ENCODE measurements around the gene GMDS. TPM values are rescaled to one million over a fixed set of nuclear protein-coding genes. Genes with fewer than 3 reads are reported as not detected.

Gene GMDS
- total RNA-seq, 1 donor from 2014 or later: 17.9 TPM

DNA sequence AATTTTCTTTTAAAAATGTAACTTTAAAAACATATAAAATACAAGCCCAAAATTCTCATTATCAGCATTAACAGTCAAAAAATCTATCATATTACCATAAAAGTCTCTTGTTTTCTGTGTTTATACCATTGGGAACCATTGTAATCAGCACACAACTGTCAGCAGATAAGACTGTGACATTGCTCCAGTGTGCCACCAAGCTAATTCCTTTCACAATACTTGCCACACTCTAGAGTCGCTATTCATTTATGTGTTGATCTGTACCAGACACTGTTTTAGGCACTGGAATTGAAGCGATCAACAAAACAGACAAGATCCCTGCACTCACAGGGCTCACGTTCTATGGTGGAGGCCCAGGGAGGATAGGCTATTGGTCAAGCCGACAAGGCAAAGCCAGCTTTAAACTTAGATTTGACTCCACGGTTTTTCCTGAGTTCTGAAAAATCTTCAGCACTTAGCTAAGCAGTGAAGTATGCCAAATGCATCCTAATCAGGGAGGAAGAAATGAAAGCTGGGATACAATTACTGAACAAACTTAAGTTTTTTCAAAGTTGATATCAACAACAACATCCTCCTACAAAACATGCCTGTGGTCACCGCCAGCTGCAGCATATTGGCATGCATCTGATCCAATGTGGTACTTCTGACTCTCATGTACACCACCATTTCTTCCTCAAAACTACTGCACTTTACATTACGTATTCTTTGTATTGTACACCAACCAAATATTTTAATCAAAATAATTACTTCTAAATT, 60.5 kb downstream of the GMDS start:
- no peak overlapping the region for H3K4me3 ChIP-seq (ENCODE audit: low read depth, low read length)
- no peak for DNase-seq (ENCODE audit: low read depth)
- TF ChIP-seq CTCF (conservative IDR thresholded peaks at IDR 0.05; ENCODE audit: low read depth, low read length): no peak

- TF ChIP-seq CTCF (conservative IDR thresholded peaks at IDR 0.05; ENCODE audit: low read depth, low read length): no peak
- no peak for DNase-seq (ENCODE audit: low read depth)
- no peak overlapping the region for H3K4me3 ChIP-seq (ENCODE audit: low read depth, low read length)
Observed at GRCh38 chr6:2183752-2184151, 61.7 kb downstream of the GMDS start.

DNA sequence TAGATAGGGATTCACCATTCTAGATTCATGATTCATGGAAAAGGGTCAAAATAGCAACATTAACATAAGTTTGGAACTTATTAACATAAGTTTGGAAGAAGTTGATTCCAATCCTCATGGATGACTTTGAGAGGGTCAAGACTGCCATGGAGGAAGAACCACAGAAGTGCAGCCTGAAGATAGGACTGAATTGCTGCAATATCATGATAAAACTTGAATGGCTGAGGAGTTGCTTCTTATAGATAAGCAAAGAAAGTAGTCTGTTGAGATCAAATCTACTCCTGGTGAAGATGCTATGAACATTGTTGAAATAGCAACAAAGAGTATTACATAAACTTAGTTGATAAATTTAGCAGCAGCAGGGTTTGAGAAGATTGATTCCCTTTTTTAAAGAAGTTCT, 62.2 kb downstream of the GMDS start:
- no peak for TF ChIP-seq CTCF (conservative IDR thresholded peaks at IDR 0.05; ENCODE audit: low read depth, low read length)
- no peak overlapping the region for H3K4me3 ChIP-seq (ENCODE audit: low read depth, low read length)
- DNase-seq (ENCODE audit: low read depth): no peak

DNA sequence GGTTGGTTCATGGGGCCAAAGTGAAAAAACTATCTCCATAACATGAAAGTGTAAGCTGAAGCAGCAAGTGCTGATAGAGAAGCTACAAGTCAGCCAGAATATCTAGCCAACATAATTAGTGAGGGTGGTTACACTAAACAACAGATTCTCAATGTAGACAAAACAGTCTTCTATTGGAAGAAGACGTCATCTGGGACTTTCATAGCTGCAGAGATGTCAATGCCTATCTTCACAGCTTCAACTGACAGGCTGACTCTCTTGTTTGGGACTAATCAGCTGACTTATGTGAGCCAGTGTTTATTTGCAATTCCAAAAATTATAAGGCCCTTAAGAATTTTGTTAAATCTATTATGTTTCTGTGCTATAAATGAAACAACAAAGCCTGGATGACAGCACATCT, 63.2 kb downstream of the GMDS start:
- no peak for TF ChIP-seq CTCF (conservative IDR thresholded peaks at IDR 0.05; ENCODE audit: low read depth, low read length)
- DNase-seq (ENCODE audit: low read depth): no peak
- H3K4me3 ChIP-seq (ENCODE audit: low read depth, low read length): no peak overlapping the region

GRCh38 chr6:2181567-2181966, 63.8 kb downstream of the GMDS start:
- no peak for TF ChIP-seq CTCF (conservative IDR thresholded peaks at IDR 0.05; ENCODE audit: low read depth, low read length)
- H3K4me3 ChIP-seq (ENCODE audit: low read depth, low read length): no peak overlapping the region
- DNase-seq (ENCODE audit: low read depth): no peak

DNA sequence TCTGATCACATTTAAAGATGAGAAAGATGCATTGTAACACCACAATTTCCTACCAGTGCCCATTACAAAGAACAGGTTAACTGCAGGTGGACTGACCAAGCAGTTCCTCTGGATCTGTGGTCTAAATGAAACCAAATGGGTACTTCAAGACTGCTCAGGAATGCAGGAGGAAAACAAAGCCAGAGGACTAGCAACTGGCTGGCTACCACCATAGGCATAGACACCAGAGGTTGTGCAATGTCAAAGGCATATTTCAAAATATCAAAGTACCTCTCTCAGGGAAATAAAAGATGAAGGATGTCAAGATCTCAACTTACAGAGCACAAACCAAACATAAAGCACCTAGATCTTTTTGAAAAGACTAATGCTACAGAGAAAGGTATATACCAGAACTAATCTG, 65.5 kb downstream of the GMDS start:
- TF ChIP-seq CTCF (conservative IDR thresholded peaks at IDR 0.05; ENCODE audit: low read depth, low read length): no peak
- no peak overlapping the region for H3K4me3 ChIP-seq (ENCODE audit: low read depth, low read length)
- DNase-seq (ENCODE audit: low read depth): no peak

- no peak for DNase-seq (ENCODE audit: low read depth)
- H3K4me3 ChIP-seq (ENCODE audit: low read depth, low read length): no peak overlapping the region
- TF ChIP-seq CTCF (conservative IDR thresholded peaks at IDR 0.05; ENCODE audit: low read depth, low read length): no peak
Observed at GRCh38 chr6:2179241-2179640, 66.2 kb downstream of the GMDS start.
